WI38 (cell line): ENCODE results near the gene RAC3.

Source experiments
- H3K4me3 ChIP-seq: 2 replicates; pipeline ENCODE4 v1.5.1; 2011; ENCODE audit warnings: low read depth, mild to moderate bottlenecking, control low read depth, low read length
- TF ChIP-seq, protein P1 (sequence below): IDR thresholded peaks from 2 replicates; pipeline ENCODE4 v1.5.1; 2012; ENCODE audit warnings: low read depth, mild to moderate bottlenecking, control low read depth, low read length

RAC3 gene

DNA sequence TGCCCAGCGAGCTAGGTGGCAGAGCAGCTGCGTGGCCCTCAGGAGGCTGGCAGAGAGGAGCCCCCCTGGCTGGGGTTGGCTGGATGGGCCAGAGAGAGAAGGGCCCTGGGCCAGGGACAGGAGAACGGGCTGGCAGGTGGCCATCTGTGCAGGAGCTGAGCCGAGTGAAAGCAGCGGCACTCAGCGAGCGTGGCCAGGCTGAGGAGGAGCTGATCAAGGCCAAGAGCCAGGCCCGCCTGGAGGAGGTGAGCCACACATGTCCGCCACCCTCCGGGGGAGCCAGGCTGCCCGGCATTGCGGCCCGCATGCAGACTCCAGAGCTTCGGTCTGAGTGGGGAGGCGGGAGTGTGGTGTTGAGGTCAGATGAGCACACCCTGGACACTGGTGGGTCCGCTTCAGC lies 2.1 kb upstream of the RAC3 start:
- H3K4me3 ChIP-seq = no peak overlapping the region
- TF ChIP-seq, protein P1, sequence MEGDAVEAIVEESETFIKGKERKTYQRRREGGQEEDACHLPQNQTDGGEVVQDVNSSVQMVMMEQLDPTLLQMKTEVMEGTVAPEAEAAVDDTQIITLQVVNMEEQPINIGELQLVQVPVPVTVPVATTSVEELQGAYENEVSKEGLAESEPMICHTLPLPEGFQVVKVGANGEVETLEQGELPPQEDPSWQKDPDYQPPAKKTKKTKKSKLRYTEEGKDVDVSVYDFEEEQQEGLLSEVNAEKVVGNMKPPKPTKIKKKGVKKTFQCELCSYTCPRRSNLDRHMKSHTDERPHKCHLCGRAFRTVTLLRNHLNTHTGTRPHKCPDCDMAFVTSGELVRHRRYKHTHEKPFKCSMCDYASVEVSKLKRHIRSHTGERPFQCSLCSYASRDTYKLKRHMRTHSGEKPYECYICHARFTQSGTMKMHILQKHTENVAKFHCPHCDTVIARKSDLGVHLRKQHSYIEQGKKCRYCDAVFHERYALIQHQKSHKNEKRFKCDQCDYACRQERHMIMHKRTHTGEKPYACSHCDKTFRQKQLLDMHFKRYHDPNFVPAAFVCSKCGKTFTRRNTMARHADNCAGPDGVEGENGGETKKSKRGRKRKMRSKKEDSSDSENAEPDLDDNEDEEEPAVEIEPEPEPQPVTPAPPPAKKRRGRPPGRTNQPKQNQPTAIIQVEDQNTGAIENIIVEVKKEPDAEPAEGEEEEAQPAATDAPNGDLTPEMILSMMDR = no peak

DNA sequence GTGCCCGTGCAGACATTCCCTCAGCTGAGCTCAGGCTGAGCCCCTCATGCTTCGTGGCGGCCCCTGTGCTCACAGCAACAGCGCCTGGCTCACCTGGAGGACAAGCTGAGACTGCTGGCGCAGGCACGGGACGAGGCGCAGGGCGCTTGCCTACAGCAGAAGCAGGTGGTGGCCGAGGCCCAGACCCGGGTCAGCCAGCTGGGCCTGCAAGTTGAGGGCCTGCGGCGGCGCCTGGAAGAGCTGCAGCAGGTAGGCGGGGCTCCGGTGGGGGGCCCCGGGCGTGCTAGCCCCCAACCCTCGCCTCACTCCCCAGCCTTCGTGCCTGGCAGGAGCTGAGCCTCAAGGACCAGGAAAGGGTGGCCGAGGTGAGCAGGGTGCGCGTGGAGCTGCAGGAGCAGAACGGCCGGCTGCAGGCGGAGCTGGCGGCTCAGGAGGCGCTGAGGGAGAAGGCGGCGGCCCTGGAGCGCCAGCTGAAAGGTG lies 1.4 kb upstream of the RAC3 start:
- no peak overlapping the region for H3K4me3 ChIP-seq

DNA sequence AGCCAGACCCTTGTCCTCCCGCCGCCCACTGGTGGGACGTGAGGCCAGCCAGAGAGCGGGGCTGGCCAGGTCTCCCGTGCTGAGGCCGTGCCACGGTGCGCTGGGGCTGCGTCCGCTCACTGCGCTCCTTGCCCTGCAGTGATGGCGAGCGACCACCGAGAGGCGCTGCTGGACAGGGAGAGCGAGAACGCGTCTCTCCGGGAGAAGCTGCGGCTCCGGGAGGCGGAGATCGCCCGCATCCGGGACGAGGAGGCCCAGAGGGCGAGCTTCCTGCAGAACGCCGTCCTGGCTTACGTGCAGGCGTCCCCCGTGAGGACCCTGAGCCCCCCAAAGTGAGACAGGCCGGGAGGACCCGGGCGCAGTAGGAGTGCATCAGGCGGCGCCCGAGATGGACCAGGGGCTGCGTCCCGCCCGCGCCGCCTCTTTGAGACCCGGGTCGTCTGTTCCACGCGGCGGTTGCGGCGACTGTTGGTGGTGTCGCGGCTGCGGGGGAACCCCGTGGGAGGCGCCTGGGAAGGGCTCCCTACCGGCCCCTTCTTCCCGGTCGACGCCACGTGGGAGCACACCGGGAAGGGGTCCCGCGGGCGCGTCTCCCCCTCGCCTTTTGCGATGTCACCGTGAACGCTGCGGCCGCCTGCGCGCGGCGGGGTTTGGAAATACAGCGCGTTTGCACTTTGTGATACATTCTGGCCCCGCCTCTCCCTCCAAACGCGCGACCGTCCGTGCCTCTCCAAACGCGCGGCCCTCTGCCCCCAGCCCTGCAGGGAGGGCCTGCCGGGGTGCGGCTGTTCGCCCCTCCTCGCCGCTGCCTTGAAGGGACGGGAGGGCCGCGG lies 792 bp upstream of the RAC3 start:
- H3K4me3 ChIP-seq = peak overlapping the region; percentile 54

More for the DNA sequence above, 1.4 kb upstream of the RAC3 start:
- TF ChIP-seq, protein P1 = no peak

DNA sequence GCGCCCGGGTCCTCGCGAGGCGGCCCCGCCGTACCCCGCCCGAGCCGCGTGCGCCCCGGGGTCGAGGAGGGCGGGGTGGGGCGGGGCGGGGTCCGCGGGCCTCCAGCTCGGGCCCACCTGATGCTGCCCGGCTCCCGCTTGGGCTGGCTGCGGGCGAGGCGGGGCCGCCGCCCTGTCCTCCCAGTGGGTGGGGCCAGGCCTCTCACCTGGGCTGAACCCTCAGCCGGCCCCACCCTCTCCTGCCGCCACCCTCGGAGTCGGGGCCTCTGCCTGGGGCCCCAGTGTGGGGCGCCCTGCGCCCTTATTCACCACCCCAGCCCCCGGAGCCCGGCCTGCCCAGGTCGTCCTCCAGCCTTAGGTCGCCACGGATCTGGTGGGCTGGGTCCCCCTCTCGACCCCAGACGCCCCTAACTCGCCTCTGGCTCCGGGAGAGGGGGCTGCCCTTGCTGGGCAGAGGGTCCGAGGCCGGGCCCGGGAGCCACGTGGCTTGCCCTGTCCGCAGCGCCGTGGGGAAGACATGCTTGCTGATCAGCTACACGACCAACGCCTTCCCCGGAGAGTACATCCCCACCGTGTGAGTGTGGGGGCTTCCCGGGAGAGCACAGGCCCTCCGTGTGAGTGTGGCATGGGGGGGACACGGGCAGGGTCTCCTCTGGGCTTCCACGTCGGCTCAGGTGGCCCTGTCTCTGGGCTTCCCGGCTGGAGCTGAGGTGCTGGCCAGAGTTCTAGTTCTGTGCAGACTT lies 578 bp downstream of the RAC3 start:
- TF ChIP-seq, protein P1 = no peak
- peak overlapping the region; percentile 50 for H3K4me3 ChIP-seq

More for the DNA sequence above, 792 bp upstream of the RAC3 start:
- TF ChIP-seq, protein P1 = peak; percentile 20; the same call in 1 of the 2 replicates

DNA sequence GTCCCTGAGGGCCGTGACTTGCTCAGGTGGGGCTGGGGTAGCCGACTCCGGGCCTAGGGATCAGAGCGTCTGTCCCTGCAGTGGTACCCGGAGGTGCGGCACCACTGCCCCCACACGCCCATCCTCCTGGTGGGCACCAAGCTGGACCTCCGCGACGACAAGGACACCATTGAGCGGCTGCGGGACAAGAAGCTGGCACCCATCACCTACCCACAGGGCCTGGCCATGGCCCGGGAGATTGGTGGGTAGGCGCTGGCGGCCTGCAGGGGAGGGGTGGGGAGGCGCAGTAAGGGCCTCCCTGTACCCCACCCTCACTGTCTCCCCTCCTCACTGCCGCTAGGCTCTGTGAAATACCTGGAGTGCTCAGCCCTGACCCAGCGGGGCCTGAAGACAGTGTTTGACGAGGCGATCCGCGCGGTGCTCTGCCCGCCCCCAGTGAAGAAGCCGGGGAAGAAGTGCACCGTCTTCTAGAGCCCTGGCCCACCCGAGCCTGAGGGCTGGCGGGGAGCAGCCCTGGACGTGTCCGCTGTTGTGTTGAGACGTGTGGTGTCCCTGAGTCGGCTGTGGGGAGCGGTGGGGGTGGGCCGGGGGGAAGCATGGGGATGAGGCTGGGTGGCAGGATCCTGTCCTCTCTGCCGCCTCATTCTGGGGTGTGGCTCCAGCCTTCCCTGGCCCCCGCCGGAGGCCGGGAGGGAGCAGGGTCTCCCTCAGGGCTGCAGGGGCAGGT lies 2.0 kb downstream of the RAC3 start:
- no peak overlapping the region for H3K4me3 ChIP-seq

DNA sequence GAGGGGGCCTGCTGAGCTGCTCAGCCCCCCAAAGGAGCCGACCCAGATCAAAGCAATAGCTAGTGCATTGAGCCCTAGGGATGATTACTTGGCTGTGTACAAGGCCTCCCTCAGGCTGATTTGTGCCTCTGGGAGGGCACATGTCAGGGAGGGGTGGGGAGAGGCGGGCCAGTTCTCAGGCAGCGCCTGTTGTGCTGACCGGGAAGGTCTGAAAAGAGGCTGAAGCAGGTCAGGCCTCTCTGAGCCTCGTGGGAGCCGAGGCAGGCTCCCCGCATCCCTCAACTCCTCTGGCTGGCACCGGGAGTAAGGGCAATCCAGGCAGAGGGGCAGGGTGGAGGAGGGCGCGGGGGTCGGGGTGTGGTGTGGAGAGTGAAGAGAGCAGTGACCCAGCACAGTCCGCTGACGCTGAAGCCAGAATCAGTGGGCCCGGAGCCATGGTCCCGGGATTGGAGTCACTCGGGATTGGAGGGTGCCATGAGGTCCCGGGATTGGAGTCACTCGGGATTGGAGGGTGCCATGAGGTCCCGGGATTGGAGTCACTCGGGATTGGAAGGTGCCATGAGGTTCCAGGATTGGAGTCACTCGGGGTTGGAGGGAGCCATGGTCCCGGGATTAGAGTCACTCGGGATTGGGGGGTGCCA lies 3.0 kb downstream of the RAC3 start:
- H3K4me3 ChIP-seq = no peak overlapping the region
- TF ChIP-seq, protein P1 = no peak

More for the DNA sequence above, 2.0 kb downstream of the RAC3 start:
- TF ChIP-seq, protein P1 = no peak
